GM20000 (cell line): ENCODE results near the gene TMEM88.

Source experiments
- DNase-seq: peaks from one replicate; pipeline ENCODE4 v3.0.0; 2012; ENCODE audit warnings: low spot score
- CTCF ChIP-seq: IDR thresholded peaks from 2 replicates; pipeline ENCODE4 v1.5.1; 2012; ENCODE audit warnings: mild to moderate bottlenecking, control low read depth; ENCODE audit errors: extremely low read depth, missing control alignments

Gene TMEM88

GRCh38 chr17:7833795-7834541 lies 20.9 kb upstream of the TMEM88 start, which contains the start of gene KDM6B:
Gene KDM6B, plus strand, starts transcription at chr17:7834217. Its CDS starts 11,338 bp downstream, at chr17:7845555.
- peak; percentile 91 for DNase-seq
- TF ChIP-seq CTCF: no peak

DNA sequence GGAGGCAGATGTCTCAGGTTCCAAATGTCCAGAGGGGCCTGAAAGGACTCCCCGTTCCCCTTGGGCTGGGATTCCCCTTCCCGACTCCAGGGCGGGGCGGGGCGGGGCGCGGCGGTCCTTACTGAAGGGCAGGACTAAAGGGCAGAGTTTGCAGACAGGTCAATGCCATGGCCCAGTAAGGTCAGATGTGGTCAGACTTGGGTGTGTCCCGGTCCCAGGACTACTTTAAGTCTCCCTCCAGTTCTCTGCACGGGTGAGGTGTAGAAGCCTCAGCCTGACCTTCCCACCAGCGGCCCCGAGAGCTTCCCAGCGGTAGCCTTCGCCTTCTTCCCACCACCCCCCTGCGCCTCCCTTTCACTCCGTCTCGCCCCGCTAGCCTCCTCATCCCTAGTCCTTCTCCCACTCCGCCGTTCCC lies 20.3 kb upstream of the TMEM88 start:
- TF ChIP-seq CTCF: no peak
- peak; percentile 59 for DNase-seq

DNA sequence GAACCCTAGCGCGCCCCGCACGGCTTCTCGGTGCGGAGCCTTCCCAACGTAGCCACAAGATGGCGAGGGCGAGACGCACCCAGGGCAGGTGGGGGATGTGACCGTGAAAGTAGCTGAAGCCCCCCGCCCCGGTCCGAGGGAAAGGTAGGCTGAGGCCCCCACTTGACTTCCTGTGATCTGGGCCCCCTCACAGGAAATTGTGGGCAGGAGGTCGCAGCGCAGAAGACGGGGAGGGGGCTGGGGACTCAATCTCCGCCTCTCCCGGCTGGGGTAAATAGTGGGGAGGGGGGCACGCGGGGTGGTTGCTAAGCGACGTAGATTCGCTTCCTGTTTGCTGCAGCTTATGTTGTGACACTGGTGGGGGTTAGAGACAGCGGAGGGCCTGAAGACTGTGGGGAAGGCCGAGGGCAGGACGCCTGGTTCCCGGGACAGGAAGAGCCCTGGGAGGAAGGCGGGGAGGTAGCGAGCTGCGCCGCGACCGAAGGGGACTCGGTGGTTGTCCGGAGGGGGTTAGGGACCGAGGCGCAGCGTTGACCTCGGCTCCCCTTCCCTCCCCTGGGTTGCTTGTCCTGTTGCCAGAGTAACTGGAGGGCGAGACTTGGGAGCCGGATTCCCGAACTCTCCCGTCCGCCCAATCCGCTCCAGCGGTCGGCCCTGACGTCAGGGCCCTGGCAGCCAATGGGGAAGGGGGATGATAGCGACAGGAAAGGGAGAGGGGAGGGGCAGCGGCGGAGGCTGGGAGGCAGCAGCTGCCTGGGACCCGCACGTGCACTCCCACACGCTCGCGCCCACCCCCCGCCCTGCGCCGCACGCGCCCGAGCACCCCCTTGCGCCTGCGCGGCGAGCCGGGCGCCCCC lies 19.7 kb upstream of the TMEM88 start:
- peak; percentile 92 for TF ChIP-seq CTCF
- peak; percentile 94 for DNase-seq

- DNase-seq: peak; percentile 52
- no peak for TF ChIP-seq CTCF
Observed at GRCh38 chr17:7835814-7836595, 18.9 kb upstream of the TMEM88 start.

- peak; percentile 54 for DNase-seq
- TF ChIP-seq CTCF: no peak
Observed at GRCh38 chr17:7836596-7837407, 18.1 kb upstream of the TMEM88 start.

DNA sequence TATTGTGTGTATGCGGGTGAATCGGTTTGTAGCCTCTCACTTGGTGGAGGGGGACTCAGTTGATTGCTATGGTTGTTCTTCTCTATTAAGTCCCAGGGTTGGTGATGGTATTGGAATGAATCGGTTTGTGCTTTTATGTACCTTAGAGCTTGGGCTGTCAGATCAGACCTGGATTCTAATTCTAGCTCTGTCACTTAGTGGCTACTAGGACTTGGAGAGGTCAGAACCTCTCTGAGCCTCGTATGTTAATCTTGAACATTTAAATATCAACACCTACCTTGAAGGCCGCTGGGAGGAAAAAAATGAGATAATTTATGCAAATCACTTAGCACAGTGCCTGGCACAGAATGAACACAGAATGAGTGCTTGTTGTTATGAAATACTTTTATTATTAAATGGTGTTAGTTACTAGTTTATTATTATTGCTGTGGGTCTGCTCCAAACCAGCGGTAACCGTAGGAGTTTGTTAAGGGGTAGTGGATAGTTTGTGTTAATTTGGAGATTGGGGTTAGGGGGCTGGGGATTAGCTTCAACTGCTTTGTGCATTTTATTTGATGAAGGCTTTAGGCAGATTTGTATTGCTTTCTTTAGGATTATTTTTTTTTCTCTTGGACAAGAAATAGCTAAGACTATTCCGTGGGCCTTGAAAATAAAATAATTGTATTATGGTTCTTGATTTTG lies 17.3 kb upstream of the TMEM88 start:
- no peak for TF ChIP-seq CTCF
- no peak for DNase-seq
